ENCODE data around the gene RGS13. TPM values are rescaled to one million over a fixed set of nuclear protein-coding genes. Genes with fewer than 3 reads are reported as not detected.

RGS13 gene
- total and polyA plus RNA-seq, 10 of the 15 experiments (the other 5 are each of a cell fraction or from before 2014, with no cell fraction given): 0.23 to 16.0 (median 0.36) TPM; not detected in 1

DNA sequence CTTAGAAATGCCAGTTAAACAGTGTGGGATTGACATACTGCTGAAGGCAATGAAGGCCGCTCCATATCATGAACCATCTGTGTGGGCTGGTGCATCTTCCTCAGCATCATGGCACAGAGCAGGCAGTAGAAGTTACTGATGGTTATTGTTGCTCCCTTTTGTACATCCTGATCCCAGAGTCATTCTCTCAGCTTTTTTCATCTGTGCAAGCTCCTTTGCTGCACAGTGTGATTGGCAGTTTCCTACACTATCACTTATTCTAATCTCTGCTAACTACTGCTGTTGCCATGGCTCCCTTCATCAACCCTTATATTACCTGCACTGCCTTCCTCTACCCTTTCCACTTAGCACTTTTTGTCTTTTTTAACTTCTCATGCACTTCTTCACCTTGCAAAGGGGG lies 16.2 kb downstream of the RGS13 start:
- no peak overlapping the region for H3K27ac ChIP-seq (ENCODE audit: control insufficient read depth, insufficient read depth)
- no TSS peak for BruUV-seq (replicated peaks)
- H3K79me2 ChIP-seq (ENCODE audit: control insufficient read depth, insufficient read depth, low read length): no peaks in the 10 kb centered on the region
- no peaks in the 10 kb centered on the region for H3K4me1 ChIP-seq (ENCODE audit: control insufficient read depth, insufficient read depth, low read length)
- H3K9me3 ChIP-seq (replicated peaks; ENCODE audit: control insufficient read depth, insufficient read depth, low read length): no peaks in the 10 kb centered on the region
- TF ChIP-seq, protein P1, sequence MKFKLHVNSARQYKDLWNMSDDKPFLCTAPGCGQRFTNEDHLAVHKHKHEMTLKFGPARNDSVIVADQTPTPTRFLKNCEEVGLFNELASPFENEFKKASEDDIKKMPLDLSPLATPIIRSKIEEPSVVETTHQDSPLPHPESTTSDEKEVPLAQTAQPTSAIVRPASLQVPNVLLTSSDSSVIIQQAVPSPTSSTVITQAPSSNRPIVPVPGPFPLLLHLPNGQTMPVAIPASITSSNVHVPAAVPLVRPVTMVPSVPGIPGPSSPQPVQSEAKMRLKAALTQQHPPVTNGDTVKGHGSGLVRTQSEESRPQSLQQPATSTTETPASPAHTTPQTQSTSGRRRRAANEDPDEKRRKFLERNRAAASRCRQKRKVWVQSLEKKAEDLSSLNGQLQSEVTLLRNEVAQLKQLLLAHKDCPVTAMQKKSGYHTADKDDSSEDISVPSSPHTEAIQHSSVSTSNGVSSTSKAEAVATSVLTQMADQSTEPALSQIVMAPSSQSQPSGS (IDR thresholded peaks at IDR 0.05; ENCODE audit: low read length): no peak
- TF ChIP-seq, protein P2, sequence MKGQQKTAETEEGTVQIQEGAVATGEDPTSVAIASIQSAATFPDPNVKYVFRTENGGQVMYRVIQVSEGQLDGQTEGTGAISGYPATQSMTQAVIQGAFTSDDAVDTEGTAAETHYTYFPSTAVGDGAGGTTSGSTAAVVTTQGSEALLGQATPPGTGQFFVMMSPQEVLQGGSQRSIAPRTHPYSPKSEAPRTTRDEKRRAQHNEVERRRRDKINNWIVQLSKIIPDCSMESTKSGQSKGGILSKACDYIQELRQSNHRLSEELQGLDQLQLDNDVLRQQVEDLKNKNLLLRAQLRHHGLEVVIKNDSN (IDR thresholded peaks at IDR 0.05; ENCODE audit: borderline replicate concordance, extremely low read length, insufficient read depth, low read depth, low read length): no peak
- TF ChIP-seq SMAD5 (IDR thresholded peaks at IDR 0.05; ENCODE audit: low read depth): no peak
- TF ChIP-seq, protein P3, sequence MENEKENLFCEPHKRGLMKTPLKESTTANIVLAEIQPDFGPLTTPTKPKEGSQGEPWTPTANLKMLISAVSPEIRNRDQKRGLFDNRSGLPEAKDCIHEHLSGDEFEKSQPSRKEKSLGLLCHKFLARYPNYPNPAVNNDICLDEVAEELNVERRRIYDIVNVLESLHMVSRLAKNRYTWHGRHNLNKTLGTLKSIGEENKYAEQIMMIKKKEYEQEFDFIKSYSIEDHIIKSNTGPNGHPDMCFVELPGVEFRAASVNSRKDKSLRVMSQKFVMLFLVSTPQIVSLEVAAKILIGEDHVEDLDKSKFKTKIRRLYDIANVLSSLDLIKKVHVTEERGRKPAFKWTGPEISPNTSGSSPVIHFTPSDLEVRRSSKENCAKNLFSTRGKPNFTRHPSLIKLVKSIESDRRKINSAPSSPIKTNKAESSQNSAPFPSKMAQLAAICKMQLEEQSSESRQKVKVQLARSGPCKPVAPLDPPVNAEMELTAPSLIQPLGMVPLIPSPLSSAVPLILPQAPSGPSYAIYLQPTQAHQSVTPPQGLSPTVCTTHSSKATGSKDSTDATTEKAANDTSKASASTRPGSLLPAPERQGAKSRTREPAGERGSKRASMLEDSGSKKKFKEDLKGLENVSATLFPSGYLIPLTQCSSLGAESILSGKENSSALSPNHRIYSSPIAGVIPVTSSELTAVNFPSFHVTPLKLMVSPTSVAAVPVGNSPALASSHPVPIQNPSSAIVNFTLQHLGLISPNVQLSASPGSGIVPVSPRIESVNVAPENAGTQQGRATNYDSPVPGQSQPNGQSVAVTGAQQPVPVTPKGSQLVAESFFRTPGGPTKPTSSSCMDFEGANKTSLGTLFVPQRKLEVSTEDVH (IDR thresholded peaks at IDR 0.05; ENCODE audit: low read depth, partially characterized antibody): no peak
- TF ChIP-seq, protein P4, sequence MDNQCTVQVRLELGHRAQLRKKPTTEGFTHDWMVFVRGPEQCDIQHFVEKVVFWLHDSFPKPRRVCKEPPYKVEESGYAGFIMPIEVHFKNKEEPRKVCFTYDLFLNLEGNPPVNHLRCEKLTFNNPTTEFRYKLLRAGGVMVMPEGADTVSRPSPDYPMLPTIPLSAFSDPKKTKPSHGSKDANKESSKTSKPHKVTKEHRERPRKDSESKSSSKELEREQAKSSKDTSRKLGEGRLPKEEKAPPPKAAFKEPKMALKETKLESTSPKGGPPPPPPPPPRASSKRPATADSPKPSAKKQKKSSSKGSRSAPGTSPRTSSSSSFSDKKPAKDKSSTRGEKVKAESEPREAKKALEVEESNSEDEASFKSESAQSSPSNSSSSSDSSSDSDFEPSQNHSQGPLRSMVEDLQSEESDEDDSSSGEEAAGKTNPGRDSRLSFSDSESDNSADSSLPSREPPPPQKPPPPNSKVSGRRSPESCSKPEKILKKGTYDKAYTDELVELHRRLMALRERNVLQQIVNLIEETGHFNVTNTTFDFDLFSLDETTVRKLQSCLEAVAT (IDR thresholded peaks at IDR 0.05): no peak
- no peak for TF ChIP-seq SREBF1 (IDR thresholded peaks at IDR 0.05; ENCODE audit: low read length)
- no peak for TF ChIP-seq NBN (IDR thresholded peaks at IDR 0.05)
- no peak for TF ChIP-seq NR2F1 (conservative IDR thresholded peaks at IDR 0.05)
- TF ChIP-seq, protein P5, sequence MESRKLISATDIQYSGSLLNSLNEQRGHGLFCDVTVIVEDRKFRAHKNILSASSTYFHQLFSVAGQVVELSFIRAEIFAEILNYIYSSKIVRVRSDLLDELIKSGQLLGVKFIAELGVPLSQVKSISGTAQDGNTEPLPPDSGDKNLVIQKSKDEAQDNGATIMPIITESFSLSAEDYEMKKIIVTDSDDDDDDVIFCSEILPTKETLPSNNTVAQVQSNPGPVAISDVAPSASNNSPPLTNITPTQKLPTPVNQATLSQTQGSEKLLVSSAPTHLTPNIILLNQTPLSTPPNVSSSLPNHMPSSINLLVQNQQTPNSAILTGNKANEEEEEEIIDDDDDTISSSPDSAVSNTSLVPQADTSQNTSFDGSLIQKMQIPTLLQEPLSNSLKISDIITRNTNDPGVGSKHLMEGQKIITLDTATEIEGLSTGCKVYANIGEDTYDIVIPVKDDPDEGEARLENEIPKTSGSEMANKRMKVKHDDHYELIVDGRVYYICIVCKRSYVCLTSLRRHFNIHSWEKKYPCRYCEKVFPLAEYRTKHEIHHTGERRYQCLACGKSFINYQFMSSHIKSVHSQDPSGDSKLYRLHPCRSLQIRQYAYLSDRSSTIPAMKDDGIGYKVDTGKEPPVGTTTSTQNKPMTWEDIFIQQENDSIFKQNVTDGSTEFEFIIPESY (IDR thresholded peaks at IDR 0.05): no peak
- H3K4me2 ChIP-seq (ENCODE audit: control insufficient read depth, insufficient read depth): no peak overlapping the region
- in situ Hi-C loops (cut with MboI) (no loop called here), intact Hi-C loops (cut with micrococcal nuclease; ENCODE audit: unreplicated experiment) (no loop called here)
- H3K27me3 ChIP-seq (replicated peaks in 1 of 2; ENCODE audit: control insufficient read depth in 2 of 2, insufficient read depth in 2 of 2, low read length in 1 of 2): no peaks in the 10 kb centered on the region
- H3K4me3 ChIP-seq: no peak overlapping the region
- H3K9ac ChIP-seq (ENCODE audit: control insufficient read depth, insufficient read depth, low read length): no peak overlapping the region
- FAIRE-seq (no peak), DNase-seq (ENCODE audit: low read depth, low spot score) (no peak), ATAC-seq (peak; percentile 23; the same call in 2 of the 3 replicates)
- POLR2A ChIA-PET: no interaction called here
- H2AFZ ChIP-seq (ENCODE audit: control insufficient read depth, low read depth, low read length): no peak overlapping the region
- H3K36me3 ChIP-seq (ENCODE audit: control insufficient read depth in 2 of 2, insufficient read depth in 2 of 2, low read length in 1 of 2): no peaks in the 10 kb centered on the region
- SMC1A ChIA-PET (ENCODE audit: uncharacterized antibody, unreplicated experiment): no interaction called here
- no peaks in the 10 kb centered on the region for H4K20me1 ChIP-seq (ENCODE audit: control insufficient read depth, insufficient read depth)
- 90% methylated on average over 1 of the region's 1 CpG for WGBS (ENCODE audit: insufficient coverage, insufficient replicate concordance, low lambda C conversion rate, missing lambda C conversion rate)
- RAD21 ChIA-PET (ENCODE audit: unreplicated experiment): no interaction called here
- CTCF ChIA-PET: no interaction called here
